Brain microvascular endothelial cell (primary cell): ENCODE measurements around the gene NOL4.
A peak's percentile ranks its signal among the peaks of the same experiment; 100 is the strongest.
"Not testable (repeated sequence)": the region's sequence is repeated elsewhere in the genome, so short reads cannot be mapped to it uniquely, and the experiment has no call there.

ENCODE experiments used
- DNase-seq: peaks from one replicate; pipeline ENCODE4 v3.0.0-alpha.2; 2020
- H3K27ac ChIP-seq: fragments of 250-450 bp; sonication (Bioruptor Pico); 2 replicates; pipeline ENCODE4 v1.5.1; 2020; ENCODE audit warnings: mild to moderate bottlenecking, moderate library complexity
- H3K27me3 ChIP-seq: fragments of 250-450 bp; sonication (Bioruptor Pico); replicated peaks from 2 replicates; pipeline ENCODE4 v1.5.1; 2020; ENCODE audit warnings: mild to moderate bottlenecking
- H3K36me3 ChIP-seq: fragments of 250-450 bp; sonication (Bioruptor Pico); replicated peaks from 2 replicates; pipeline ENCODE4 v1.5.1; 2020; ENCODE audit warnings: mild to moderate bottlenecking
- H3K4me3 ChIP-seq: 2 replicates; pipeline ENCODE4 v1.5.1; 2011; ENCODE audit warnings: low read depth, mild to moderate bottlenecking, control low read depth, low read length, moderate library complexity
- in situ Hi-C: cut with HindIII; loops from 2 replicates; pipeline ENCODE4 v1.10.0; 2017; ENCODE audit warnings: low sequenced_read_pairs, low pct_ligation_motif_present
- TF ChIP-seq, protein P1 (sequence below): IDR thresholded peaks from 2 replicates; pipeline ENCODE4 v1.5.1; 2011; ENCODE audit warnings: low read depth, mild to moderate bottlenecking, moderate library complexity, low read length, control low read depth, inconsistent platforms; ENCODE audit errors: missing control alignments

NOL4 gene

DNA sequence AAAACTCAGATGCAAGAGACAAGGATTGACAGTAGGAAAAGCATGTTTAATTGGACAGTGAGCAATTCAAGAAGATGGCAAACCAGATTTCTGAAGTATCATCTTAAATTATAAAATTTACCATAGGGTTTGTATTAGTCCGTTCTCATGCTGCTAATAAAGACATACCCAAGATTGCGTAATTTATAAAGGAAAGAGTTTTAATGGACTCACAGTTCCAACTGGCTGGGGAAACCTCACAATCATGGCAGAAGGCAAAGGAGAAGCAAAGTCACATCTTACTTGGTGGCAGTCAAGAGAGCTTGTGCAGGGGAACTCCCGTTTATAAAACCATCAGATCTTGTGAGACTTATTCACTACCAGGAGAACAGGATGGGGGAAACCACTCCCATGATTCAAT lies 24.0 kb upstream of the NOL4 start:
- TF ChIP-seq, protein P1, sequence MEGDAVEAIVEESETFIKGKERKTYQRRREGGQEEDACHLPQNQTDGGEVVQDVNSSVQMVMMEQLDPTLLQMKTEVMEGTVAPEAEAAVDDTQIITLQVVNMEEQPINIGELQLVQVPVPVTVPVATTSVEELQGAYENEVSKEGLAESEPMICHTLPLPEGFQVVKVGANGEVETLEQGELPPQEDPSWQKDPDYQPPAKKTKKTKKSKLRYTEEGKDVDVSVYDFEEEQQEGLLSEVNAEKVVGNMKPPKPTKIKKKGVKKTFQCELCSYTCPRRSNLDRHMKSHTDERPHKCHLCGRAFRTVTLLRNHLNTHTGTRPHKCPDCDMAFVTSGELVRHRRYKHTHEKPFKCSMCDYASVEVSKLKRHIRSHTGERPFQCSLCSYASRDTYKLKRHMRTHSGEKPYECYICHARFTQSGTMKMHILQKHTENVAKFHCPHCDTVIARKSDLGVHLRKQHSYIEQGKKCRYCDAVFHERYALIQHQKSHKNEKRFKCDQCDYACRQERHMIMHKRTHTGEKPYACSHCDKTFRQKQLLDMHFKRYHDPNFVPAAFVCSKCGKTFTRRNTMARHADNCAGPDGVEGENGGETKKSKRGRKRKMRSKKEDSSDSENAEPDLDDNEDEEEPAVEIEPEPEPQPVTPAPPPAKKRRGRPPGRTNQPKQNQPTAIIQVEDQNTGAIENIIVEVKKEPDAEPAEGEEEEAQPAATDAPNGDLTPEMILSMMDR, result no peak
- no peak for DNase-seq
- H3K36me3 ChIP-seq, result no peaks in the 10 kb centered on the region
- in situ Hi-C loops, result no loop called here
- no peaks in the 10 kb centered on the region for H3K27me3 ChIP-seq
- no peak overlapping the region for H3K27ac ChIP-seq
- H3K4me3 ChIP-seq, result no peak overlapping the region

- TF ChIP-seq, protein P1, result no peak
- in situ Hi-C loops, result no loop called here
- Histone ChIP-seq H3K36me3 (no peaks in the 10 kb centered on the region), H3K27me3 (no peaks in the 10 kb centered on the region), H3K4me3 (no peak overlapping the region), H3K27ac (no peak overlapping the region)
- no peak for DNase-seq
Observed at GRCh38 chr18:34242739-34243138, 18.0 kb upstream of the NOL4 start.

- H3K4me3 ChIP-seq, in situ Hi-C loops, H3K27ac ChIP-seq, DNase-seq, H3K27me3 ChIP-seq, H3K36me3 ChIP-seq: not testable (repeated sequence)
Observed at GRCh38 chr18:34233781-34234388, 9.2 kb upstream of the NOL4 start.

DNA sequence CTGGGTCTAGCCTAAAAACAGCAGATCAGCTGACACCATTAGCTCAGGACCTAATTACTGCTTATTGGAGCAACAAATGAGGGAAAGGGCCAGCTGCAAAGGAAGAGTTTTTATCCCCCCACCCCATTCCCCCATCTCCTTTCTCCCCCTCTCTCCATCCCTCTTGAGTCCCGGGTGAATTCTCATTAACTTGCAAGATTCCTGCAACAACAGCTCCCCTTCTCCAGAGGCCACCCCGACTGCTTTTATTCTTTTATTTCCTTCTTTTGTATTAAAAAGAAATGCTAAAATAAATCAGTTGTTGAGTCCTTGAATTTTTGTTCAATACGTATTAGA lies 473 bp upstream of the NOL4 start:
- Histone ChIP-seq H3K4me3 (peak overlapping the region; percentile 61), H3K36me3 (no peaks in the 10 kb centered on the region), H3K27me3 (peaks cover 44% of the 10 kb centered on the region), H3K27ac (no peak overlapping the region)
- TF ChIP-seq, protein P1, result no peak
- in situ Hi-C loops, result no loop called here
- DNase-seq, result no peak

DNA sequence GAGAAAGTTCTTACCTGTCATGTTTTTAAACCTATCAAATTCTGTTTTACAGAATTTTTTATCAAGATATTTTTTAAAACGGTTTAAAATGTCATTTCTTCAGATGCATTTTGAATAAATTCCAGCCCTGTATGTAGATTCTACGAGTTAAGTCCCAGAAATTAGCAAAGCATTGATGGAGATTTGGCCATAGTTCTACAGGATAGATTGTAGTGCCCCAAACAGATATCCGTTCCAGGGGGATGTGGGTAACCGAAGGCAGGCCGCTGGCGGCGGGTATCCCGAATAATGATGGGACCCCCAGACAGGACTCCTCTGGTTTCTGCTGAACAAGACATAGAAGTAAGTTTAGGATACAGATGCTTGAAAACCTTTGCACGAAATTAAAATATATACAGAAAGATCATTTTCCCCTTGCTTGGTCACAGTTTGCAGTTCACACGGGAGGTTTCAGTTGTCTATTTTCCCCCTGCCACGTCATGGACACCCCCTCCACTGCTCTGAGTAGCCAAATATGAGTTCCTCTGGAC lies 755 bp downstream of the NOL4 start:
- DNase-seq, result no peak
- in situ Hi-C loops, result no loop called here
- Histone ChIP-seq H3K36me3 (no peaks in the 10 kb centered on the region), H3K27me3 (peaks cover 44% of the 10 kb centered on the region), H3K4me3 (peak overlapping the region; percentile 61), H3K27ac (no peak overlapping the region)
- TF ChIP-seq, protein P1, result no peak

- Histone ChIP-seq H3K36me3 (no peaks in the 10 kb centered on the region), H3K27ac (no peak overlapping the region), H3K27me3 (peaks cover 44% of the 10 kb centered on the region), H3K4me3 (peak overlapping the region; percentile 52)
- in situ Hi-C loops, result no loop called here
- DNase-seq, result no peak
- TF ChIP-seq, protein P1, result no peak
Observed at GRCh38 chr18:34223164-34223892, 1.4 kb downstream of the NOL4 start.
